NCI-H1105 (cell line): ENCODE data around the gene KDM1B.

Experiments used
- DNase-seq: peaks from one replicate; lab custom pipeline; 2025; lab: John Stamatoyannopoulos, UW

The KDM1B gene

DNA sequence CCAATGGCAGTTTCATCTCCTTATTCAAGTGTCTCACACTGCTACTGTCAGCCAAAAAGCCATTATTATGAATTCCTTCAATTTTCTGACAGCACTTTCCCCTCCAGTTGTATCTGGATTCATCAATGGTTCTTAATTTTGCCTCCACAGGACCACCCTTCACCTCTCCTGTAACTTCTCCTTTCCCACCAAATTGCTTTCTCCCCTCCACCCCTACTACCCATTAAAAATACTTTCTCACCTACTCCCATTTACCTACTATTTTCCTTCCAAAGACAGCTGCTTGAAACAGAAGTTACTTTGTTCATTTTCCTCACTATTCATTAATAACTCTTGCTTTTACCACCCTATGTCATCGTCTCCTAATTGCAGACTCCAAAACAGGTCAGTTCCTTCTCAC lies 79.3 kb downstream of the KDM1B start:
- no peak for DNase-seq

DNA sequence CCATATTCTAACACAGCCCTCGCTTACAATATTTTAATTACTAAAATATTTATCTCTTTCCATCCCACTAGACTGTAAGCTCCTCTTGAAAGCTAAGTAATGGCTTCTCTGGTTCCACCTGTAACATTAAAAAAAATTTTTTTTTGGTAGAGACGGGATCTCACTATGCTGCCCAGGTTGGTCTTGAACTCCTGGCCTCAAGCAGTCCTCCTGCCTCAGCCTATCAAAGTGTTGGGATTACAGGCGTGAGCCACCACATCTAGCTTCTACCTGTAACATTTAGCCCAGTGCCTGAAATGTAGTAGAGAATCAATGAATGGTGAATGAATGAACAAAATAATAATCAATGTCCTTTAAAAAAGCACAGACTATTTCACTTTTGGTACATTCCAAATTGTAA lies 80.3 kb downstream of the KDM1B start:
- no peak for DNase-seq

DNA sequence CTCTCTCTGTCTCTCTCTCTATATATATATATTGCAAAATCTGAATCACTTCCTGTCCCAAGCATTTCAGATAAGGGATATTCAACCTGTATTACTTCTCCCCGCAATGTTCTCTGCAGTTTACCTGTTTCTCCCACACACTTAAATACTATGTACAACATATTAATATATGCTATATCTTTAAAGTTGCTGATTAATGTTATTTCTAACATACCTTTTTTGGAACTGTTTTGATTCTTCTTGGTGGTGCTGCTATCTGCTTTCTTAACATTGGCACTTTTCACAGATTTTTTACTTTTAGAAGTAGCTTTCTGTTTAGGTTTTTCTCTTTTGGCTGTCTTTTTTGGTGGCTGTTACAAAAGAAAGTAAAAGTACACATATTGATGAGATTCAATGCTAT lies 81.9 kb downstream of the KDM1B start:
- DNase-seq, result no peak

DNA sequence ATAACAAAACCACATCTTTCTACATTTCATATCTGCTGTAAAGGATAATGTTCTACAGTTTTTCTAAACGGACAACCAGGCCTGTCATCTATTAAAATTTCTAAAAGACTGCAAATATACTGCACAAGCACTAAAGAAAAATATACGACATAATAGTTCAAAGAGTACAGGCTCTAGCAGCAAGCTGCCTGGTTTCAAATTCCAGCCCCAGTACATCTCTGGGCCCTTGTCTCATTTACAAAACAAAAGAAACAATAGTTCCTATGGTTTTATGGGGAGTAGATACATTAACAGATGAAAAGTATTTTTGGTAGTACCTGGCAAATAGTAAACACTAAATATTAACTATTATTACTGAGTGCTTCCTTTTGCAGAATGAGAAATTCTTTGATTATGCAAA lies 85.0 kb downstream of the KDM1B start:
- no peak for DNase-seq

DNA sequence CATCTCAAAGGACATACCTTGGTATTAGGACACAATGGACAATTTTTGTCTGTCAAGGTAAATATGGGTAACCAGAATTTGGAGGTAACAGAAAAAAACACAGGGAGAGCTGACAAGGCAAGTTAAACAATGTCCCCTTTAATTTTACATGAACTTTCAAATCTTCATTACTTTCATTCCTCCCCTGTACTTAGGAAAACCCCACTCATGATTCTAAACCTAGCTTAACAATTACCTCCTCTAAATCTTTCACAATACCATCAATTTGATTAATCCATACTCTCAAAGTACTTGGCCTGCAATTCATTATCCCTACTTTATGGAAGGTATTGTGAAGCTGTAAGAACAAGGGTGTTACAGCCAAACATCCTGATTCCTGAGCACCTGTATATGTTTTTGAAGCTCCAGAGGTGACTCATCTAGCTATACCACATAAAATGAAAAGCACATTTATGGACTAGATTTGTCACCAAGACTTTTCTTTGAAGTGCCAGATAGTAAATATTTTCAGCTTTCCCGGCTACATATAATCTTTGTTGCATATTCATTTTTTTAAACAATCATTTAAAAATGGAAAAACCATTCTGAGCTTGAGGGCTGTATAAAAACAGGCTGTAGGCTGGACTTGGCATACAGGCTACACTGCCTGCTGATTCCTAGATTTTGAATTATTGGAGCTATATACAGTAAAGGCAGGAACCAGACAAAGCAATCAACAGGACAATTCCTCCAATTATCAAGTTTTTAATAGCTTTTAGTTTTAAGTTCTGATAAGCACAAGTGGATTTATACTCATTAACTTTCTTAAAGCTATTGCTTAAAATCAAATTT lies 86.2 kb downstream of the KDM1B start:
- no peak for DNase-seq

DNA sequence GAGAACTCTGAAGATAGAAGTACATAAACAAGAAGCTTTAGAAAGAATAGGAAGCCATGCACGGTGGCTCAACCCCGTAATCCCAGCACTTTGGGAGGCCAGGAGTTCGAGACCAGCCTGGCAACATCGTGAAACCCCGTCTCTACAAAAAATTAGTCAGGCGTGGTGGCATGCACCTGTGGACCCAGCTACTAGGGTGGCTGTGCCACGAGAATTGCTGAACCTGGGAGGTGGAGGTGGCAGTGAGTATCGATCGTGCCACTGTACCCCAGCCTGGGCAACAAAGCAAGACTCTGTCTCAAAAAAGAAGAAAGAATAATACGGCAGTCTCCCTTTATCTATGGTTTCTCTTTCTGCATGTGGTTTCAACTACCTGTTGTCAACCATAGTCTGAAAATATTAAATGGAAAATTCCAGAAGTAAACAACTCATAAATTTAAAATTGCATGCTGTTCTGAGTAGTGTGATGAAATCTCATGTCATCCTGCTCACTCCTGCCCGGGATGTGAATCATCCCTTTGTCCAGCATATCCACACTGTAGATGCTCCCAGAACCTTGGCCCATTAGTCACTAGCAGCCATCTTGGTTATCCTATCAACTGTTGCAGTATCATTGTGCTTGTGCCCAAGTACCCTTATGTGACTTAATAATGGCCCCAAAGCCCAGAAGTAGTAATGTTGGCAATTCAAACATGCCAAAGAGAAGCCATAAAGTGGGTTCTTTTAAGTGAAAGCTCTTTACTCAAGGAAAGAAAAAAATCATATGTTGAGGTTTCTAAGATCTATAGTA lies 87.0 kb downstream of the KDM1B start:
- no peak for DNase-seq

DNA sequence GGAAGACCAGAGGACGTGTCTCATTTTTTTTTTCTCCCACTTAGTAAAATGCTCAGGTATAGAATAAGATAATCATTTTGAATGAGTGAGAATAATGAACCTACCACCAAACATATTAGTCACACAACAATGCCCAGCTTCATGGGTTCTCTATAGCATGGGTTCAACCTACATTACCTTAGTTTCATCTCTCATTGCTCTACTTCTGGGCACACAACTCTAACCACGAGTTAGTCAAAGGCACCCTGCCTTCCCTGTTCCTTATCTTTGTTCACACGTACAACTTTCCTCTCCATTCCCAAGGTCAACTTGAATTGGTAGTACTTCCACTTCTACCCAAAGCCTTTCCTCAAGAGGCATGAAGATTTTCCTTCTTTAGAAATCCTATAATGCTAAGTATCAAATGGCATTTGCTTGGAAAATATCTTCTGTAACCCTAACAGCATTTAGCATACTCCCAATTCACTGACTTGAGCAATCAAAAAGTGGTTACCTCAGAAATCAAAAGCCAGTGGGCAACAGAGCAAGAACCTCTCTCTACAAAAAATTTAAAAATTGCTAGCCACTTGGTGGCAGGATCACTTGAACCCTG lies 88.2 kb downstream of the KDM1B start:
- DNase-seq, result no peak

DNA sequence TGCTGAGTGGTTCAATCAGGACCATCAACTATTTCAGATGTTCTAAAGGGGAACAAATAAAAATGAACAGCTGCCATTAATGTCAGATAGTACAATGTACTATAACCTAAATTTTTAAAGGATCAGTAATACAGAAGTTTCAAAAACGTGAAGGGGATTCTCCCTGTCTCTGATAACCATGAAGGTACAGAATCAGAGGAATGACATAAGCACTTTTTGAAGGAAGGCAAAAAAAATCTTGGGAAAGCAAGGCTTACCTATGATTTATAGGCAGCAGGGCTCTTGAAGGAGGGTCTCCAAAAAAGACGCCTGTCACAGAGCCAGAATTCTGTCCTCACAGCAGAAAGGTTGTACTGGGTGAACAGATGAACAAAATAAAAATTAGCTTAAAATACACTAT lies 89.0 kb downstream of the KDM1B start:
- DNase-seq, result no peak

DNA sequence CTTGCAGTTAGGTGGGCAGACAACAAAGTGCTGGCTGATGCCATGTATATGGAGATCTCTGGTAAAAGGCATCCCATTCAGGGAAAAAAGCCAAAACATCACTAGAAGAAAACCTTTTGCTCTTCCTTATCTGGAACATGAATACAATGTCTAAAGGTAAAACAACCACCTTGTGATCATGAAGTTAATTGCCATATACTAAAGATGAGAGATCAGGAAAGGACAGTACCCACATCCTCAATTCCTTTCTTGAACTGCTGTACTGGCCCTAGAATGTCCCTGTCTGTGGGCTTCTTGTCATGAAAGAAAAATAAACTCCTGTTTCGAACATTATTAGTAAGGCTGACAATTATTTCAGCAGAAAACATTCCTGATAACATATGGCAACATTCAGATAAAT lies 89.9 kb downstream of the KDM1B start:
- no peak for DNase-seq

DNA sequence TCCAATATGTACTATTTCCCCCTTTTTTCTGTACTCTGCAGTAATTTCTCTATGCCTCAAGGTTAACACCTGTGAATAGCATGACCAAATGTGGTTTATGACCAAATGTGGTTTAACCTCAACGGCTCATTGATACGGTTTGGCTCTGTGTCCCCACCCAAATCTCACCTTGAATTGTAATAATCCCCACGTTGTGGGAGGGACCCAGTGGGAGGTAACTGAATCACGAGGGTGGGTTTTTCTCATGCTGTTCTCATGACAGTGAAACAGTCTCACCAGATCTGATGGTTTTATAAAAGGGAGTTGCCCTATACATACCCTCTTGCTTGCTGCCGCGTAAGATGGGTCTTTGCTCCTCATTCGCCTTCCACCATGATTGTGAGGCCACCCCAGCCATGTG lies 90.4 kb downstream of the KDM1B start:
- no peak for DNase-seq

DNA sequence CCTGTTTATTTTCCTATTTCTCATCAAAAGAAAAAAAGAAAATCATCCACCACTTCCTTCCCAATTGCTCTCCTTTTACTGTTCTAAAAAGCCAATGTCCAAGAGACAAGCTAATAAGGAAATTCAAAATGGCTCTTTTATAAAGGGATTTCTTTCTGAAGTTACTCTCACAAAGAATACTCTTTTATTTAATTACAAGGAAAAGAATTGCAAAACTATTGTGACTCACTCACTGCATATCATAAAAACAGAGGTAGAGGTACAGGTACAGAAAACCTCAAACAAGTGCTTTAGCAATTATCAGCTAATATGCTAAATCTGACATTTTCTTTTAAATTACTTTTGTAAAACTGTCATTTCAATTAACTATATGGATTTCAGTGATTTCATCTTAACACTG lies 91.0 kb downstream of the KDM1B start:
- DNase-seq, result no peak

DNA sequence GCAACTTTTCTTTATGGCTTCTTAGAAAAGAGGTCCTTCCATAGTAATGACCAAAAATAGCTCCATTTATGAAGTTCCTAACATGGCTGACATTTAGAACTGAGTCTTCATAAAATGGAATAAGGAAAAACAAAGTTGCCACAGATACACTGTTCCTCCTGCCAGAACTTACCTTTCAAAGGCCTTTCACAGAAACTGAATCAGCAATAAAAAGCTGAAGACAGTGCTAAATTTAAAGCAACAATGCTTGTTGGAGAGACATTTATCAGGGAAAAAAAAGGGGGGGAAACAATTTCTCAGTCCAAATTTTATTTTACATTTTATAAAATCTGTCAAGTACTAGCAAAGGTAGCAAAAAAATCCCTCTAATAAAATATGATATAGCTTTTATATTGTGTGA lies 91.8 kb downstream of the KDM1B start:
- DNase-seq, result no peak

DNA sequence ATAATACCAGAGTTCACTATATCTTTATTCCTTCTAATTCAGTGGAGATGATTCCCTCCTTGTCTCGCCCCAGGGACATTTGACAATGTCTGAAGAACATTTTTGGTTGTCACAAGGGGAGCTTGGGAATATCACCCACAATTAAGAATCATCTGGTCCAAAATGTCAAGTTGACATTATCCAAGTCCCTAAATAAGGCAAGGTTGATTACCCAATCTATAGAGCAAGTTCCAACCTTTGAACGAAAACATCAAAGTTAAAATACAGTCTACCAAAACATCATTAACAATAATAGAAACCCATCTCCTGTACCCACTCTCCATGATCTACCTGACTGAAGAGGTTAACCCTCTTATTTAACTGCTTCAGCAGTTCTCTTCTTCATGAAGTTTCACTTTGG lies 93.5 kb downstream of the KDM1B start:
- no peak for DNase-seq

DNA sequence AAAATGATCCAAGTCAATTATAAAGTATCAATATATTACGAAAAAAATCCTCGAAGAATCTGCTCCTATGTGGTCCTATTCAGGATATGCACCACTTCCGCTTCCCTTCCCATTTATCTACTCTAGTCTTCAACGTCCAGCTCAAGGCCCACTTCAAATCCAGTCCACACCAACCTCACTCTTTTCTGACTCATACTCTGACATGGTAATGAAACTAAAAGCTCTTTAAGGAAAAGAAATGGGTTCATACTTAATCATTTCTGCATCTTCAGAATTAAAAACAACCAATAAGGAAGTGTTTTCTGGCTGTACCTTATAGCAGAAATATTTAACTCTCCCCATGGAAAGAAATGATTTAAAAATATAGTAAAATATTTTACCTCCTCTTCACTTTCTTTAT lies 94.0 kb downstream of the KDM1B start:
- no peak for DNase-seq

DNA sequence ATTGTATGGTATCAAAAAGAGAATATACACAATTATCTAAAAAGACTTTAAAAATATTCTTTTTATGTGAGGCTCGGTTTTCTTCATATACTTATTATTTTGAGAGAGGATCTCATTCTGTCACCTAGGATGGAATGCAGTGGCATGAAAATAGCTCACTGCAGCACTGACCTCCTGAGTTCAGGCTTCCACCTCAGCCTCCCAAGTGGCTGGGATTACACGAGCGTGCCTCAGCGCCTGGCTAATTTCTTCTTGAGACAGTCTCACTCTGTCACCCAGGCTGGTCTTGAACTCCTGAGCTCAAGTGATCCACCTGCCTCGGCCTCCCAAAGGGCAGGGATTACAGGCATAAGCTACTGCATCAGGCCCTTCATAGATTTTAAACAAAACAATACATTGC lies 98.4 kb downstream of the KDM1B start:
- no peak for DNase-seq

DNA sequence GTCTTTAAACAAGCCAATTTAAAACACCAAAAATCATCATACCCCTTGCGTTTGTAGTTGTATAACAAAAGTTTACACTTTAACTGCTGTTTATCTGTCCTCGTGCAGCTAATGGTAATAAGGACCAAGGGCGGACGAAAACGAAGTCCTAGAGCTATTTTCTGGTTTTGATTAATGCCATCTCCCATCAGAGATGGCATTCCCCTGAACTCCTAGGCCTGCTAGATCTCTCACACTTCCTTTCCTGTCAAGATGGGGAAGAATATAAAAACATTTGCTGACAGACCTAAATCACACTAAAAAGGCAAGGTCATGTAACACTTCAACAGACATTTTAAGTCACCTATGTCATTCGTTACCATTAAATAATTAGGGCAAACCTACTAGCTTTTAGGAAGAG lies 99.6 kb downstream of the KDM1B start:
- no peak for DNase-seq

DNA sequence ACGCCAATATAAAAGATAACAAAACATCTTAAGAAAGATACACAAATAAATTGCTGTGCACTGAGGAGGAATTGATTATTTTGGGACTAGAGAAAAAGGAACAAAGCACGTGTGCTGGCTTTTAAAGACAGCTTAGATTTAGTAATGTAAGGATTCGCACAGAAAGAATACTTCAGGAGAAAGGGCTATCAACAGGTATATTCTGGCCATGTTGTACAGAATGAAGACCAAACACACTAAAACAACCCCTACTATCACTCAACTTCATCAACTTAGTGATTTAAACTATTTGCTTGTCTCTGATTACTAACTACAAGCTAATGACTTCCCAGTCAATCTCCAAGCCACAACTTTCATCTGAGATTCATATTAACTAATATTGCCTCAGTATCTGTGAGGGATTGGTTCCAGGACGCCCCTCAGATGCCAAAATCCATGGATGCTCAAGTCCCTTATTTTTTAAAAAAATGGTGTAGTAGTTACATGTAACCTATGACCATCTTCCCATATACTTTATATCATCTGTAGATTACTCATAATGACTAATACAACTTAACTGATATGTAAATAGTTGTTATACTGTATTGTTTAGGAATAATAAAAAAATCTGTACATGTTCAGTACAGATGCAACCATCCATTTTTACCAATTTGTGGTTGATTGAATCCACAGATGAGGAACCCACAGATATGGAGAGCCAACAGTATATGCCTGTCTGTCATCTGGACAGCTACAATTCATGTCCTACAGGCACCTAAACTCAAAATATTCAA lies 104.6 kb downstream of the KDM1B start:
- DNase-seq, result no peak

DNA sequence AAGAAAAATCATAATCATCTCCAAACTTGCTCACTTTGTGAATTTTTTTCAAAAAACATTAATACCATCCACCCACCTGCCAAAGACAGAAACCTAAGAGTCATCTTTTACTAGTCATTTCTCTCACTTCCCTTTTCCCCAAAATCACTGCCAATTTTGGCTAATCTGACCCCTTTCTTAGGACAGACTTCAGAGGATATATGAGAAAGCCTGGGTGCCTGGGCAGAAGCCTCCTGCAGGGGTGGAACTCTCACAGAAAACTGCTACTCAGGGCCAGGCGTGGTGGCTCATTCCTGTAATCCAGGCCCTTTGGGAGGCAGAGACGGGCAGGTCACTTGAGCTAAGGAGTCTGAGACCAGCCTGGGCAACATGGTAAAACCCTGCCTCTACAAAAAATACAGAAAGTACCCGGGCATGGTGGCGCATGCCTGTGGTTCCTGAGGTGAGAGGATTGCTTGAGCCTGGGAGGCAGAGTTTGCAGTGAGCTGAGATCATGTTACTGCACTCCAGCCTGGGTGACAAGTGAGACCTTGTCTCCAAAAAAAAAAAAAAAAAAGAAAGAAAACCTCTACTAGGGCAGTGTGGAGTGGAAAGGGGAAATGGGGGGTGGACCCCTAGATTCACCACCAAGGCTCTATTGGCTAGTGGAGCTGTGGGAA lies 105.4 kb downstream of the KDM1B start:
- no peak for DNase-seq

DNA sequence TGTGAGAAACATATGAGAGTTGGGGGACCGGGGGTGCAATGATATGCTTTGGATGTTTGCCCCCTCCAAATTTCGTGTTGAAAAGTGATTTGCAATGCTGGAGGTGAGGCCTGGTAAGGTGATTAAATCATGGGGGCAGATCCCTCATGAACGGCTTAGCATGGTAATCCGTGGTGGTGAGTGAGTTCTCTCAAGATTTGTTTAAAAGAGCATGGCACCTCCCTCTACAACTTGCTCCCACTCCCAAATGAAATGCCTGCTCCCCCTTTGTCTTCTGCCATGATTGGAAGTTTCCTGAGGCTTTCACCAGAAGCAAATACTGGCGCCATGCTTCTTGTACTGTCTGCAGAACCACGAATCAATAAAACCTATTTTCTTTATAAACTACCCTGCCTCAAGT lies 106.7 kb downstream of the KDM1B start:
- DNase-seq, result no peak

DNA sequence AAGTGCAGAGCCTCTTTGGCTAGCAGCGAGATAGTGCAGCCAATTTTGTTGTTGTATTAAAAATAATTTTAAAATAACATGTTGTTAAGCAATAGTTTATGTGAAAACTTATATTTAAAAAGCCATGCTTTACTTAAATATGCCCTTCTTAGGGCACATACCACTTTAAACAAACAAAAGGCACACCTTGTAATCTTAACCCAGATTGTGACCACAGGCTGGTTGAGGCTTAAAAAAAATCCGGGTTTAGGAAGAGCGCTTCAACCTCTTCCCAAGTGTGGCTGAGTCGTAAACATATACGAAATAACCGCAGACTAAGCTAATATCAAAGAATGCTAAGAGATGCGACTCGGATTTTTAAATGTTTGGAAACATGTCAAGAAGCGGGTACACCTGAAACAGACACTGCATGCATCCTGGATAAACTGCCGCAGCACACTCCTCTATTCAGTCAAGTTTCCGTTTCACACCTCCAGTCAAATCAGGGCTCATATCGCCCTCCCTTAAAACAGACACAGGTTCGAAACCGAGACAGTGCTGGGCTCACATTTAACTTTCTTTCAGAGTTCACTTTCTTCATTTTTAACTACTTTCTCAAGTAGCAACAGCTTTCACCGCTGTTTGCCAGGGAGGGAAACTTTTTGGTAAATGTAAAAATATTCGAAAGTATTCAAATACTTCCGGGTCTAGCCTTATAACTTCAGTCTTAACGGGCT lies 107.6 kb downstream of the KDM1B start:
- DNase-seq, result no peak
